SIG-M5 (cell line): ENCODE results near the gene FRMD1.

Experiments used
- DNase-seq: peaks from one replicate; lab custom pipeline; 2025; lab: John Stamatoyannopoulos, UW

FRMD1 gene

GRCh38 chr6:168095716-168096250 lies 16.8 kb upstream of the FRMD1 start:
- DNase-seq: no peak

- no peak for DNase-seq
Measured at GRCh38 chr6:168095171-168095691, 16.2 kb upstream of the FRMD1 start.

- DNase-seq: no peak
Measured at GRCh38 chr6:168093634-168094033, 14.6 kb upstream of the FRMD1 start.

GRCh38 chr6:168093071-168093505 lies 14.1 kb upstream of the FRMD1 start:
- no peak for DNase-seq

GRCh38 chr6:168092541-168092940 lies 13.5 kb upstream of the FRMD1 start:
- no peak for DNase-seq

- DNase-seq: no peak
Measured at GRCh38 chr6:168091381-168092264, 12.6 kb upstream of the FRMD1 start.

- no peak for DNase-seq
Measured at GRCh38 chr6:168090706-168091105, 11.7 kb upstream of the FRMD1 start.

- no peak for DNase-seq
Measured at GRCh38 chr6:168090064-168090690, 11.2 kb upstream of the FRMD1 start.

- DNase-seq: no peak
Measured at GRCh38 chr6:168089186-168090063, 10.4 kb upstream of the FRMD1 start.

GRCh38 chr6:168088161-168089053 lies 9.4 kb upstream of the FRMD1 start:
- no peak for DNase-seq

GRCh38 chr6:168087436-168088160 lies 8.6 kb upstream of the FRMD1 start:
- DNase-seq: no peak

GRCh38 chr6:168086616-168087015 lies 7.6 kb upstream of the FRMD1 start:
- no peak for DNase-seq

GRCh38 chr6:168086066-168086465 lies 7.1 kb upstream of the FRMD1 start:
- no peak for DNase-seq

- no peak for DNase-seq
Measured at GRCh38 chr6:168084465-168085160, 5.6 kb upstream of the FRMD1 start.

GRCh38 chr6:168083514-168083885 lies 4.5 kb upstream of the FRMD1 start:
- DNase-seq: no peak

- no peak for DNase-seq
Measured at GRCh38 chr6:168082860-168083513, 4.0 kb upstream of the FRMD1 start.

GRCh38 chr6:168081858-168082546 lies 3.0 kb upstream of the FRMD1 start:
- DNase-seq: no peak

- no peak for DNase-seq
Measured at GRCh38 chr6:168080393-168081077, 1.5 kb upstream of the FRMD1 start.
